ENCODE measurements around the gene AKR1C8.
"Not testable (repeated sequence)": the region's sequence is repeated elsewhere in the genome, so short reads cannot be mapped to it uniquely, and the experiment has no call there.

The AKR1C8 gene

GRCh38 chr10:5136468-5137087 is 48.4 kb downstream of the AKR1C8 start:
- no peak for DNase-seq (ENCODE audit: low read depth, low spot score)
- in situ Hi-C loops (cut with HindIII; ENCODE audit: low sequenced_read_pairs), result no loop called here
- H3K4me3 ChIP-seq (ENCODE audit: low read depth, low read length), result no peak overlapping the region
- no peak for TF ChIP-seq CTCF (IDR thresholded peaks at IDR 0.05; ENCODE audit: low read depth, low read length)

GRCh38 chr10:5135581-5135980 is 49.4 kb downstream of the AKR1C8 start:
- no peak for TF ChIP-seq CTCF (IDR thresholded peaks at IDR 0.05; ENCODE audit: low read depth, low read length)
- no peak overlapping the region for H3K4me3 ChIP-seq (ENCODE audit: low read depth, low read length)
- in situ Hi-C loops (cut with HindIII; ENCODE audit: low sequenced_read_pairs), result no loop called here
- DNase-seq (ENCODE audit: low read depth, low spot score), result no peak

GRCh38 chr10:5125315-5126044 is 59.5 kb downstream of the AKR1C8 start:
- DNase-seq (ENCODE audit: low read depth, low spot score), result no peak
- TF ChIP-seq CTCF (IDR thresholded peaks at IDR 0.05; ENCODE audit: low read depth, low read length), result no peak
- no peak overlapping the region for H3K4me3 ChIP-seq (ENCODE audit: low read depth, low read length)
- in situ Hi-C loops (cut with HindIII; ENCODE audit: low sequenced_read_pairs), result no loop called here

DNA sequence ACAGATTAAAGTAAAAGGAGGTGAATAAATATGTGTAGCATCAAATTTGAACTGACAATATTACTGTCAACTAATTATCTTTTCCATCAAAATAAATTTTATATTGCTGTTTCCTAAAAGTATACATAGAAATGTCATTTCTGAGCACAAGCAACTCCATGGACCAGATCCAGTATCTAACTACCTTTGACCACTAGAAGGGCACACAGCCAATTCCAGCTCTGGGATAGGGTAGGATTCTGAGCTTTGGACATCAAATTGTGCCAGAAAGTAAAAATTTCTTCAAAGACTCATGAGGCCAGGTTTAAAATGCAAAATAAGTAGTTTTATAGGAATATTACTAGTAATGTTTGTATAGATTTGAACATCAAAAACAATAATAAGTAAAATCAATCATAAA is 61.1 kb downstream of the AKR1C8 start:
- in situ Hi-C loops (cut with HindIII; ENCODE audit: low sequenced_read_pairs), result no loop called here
- no peak for TF ChIP-seq CTCF (IDR thresholded peaks at IDR 0.05; ENCODE audit: low read depth, low read length)
- no peak overlapping the region for H3K4me3 ChIP-seq (ENCODE audit: low read depth, low read length)
- DNase-seq (ENCODE audit: low read depth, low spot score), result no peak

- not testable (repeated sequence) for DNase-seq (ENCODE audit: low read depth, low spot score)
These were observed 65.0 kb downstream of the AKR1C8 start for GRCh38 chr10:5119997-5120396.

GRCh38 chr10:5117026-5117425 is 67.9 kb downstream of the AKR1C8 start:
- no peak overlapping the region for H3K4me3 ChIP-seq (ENCODE audit: low read depth, low read length)
- no peak for DNase-seq (ENCODE audit: low read depth, low spot score)
- in situ Hi-C loops (cut with HindIII; ENCODE audit: low sequenced_read_pairs), result no loop called here
- TF ChIP-seq CTCF (IDR thresholded peaks at IDR 0.05; ENCODE audit: low read depth, low read length), result no peak

More at GRCh38 chr10:5119997-5120396, 65.0 kb downstream of the AKR1C8 start:
- in situ Hi-C loops (cut with HindIII; ENCODE audit: low sequenced_read_pairs); H3K4me3 ChIP-seq (ENCODE audit: low read depth, low read length): not testable (repeated sequence)

DNA sequence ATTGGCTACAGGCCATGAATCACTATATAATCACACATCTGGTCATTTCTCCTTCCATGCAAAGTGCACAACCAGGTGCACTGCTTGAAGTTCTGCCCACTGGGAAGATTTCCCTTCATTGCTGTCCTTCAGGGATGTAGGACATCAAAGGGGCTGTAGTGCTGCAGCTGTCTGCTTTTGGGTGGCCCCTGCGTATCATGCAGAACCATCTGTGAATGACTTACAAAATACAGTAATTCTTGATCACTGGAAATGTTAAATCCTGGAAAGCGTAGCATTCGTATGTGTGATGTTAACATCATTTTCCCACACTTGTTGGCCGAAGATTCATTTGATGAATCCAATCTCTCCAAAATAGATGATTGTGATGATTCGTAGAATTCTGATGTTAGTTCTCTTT is 68.3 kb downstream of the AKR1C8 start:
- in situ Hi-C loops (cut with HindIII; ENCODE audit: low sequenced_read_pairs), result no loop called here
- no peak for DNase-seq (ENCODE audit: low read depth, low spot score)
- no peak overlapping the region for H3K4me3 ChIP-seq (ENCODE audit: low read depth, low read length)
- no peak for TF ChIP-seq CTCF (IDR thresholded peaks at IDR 0.05; ENCODE audit: low read depth, low read length)

- H3K4me3 ChIP-seq (ENCODE audit: low read depth, low read length); DNase-seq (ENCODE audit: low read depth, low spot score); in situ Hi-C loops (cut with HindIII; ENCODE audit: low sequenced_read_pairs): not testable (repeated sequence)
These were observed 75.1 kb downstream of the AKR1C8 start for GRCh38 chr10:5109861-5110260.
